ENCODE measurements around the gene ATP2A1.

DNA sequence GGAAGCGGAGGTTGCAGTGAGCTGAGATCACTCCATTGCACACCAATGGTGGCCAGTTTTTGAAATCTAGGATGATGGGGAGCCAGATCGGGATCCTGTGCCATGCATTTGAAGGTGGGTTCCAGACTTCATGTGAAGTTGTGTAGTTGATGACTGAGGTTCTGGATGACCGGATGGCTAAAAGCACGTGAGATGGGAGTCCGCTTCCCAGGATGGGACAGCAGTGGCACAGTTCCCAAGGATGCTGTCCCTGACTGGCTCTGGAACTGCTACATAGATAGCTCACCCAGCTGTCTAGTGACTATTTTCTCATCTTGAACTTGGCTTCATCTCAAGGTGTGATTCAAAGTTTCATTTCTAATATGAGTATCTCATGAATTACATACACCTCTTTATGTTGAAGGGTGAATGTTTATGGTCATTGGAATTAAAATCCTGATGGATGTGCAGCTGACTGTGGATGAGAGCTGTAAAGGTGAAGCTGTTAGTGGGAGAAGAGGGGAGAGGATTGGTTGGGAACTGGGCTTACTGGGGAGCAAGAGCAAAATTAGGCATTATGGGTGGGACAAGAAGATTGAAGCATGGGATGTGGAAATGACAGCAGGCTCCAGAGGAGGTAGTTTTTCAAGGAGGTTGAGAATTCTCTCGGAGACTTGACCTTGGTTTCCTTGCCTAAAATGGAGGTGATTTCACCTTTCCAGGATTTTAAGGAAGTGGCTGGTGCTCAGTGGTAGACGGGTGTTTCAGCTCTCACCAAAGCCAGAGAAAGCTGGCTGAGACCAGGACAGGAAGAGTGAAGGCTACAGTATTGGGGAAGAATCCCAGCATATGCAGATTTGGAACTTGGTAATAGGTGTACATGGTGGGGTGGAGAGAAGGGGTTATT is 40.4 kb upstream of the ATP2A1 start:
- no peak for TF ChIP-seq HDGF (IDR thresholded peaks at IDR 0.05; ENCODE audit: borderline replicate concordance)
- no peak for TF ChIP-seq ARNT (IDR thresholded peaks at IDR 0.05)
- TF ChIP-seq NFRKB (IDR thresholded peaks at IDR 0.05): no peak

Measured in HEK293T (cell line).